Gastrocnemius medialis (tissue), 4 donors: ENCODE data around the gene ITGA11. TPM values are rescaled to one million over a fixed set of nuclear protein-coding genes. Genes with fewer than 3 reads are reported as not detected.

ENCODE experiments used
- ATAC-seq, 2 donors: fragments of 150-250 bp; one replicate each; pipeline ENCODE4 v1.9.1; 2016
- DNase-seq, 2 donors: peaks; one replicate each; pipeline ENCODE4 v3.0.0-alpha.2; 2019
- H3K27ac ChIP-seq, 4 donors: fragments of 200-600 bp; sonication (generic); 1 replicate in 1 of 4; 2 replicates in 3 of 4; pipeline ENCODE4 v1.5.1; 2016 to 2018; ENCODE audit warnings: mild to moderate bottlenecking in 2 of 4, moderate library complexity in 1 of 4
- H3K27me3 ChIP-seq, 3 donors: fragments of 200-600 bp; sonication (generic) in 2 of 3; 1 replicate in 1 of 3; 2 replicates in 2 of 3; pipeline versions ENCODE4 v1.5.1 to v1.6.0; 2016 to 2019; ENCODE audit warnings: mild to moderate bottlenecking in 1 of 3, moderate library complexity in 1 of 3
- H3K36me3 ChIP-seq, 2 donors: fragments of 200-600 bp; sonication (generic) in 1 of 2; one replicate each; pipeline ENCODE4 v1.5.1; 2017 to 2018
- H3K4me1 ChIP-seq, 2 donors: fragments of 200-600 bp; sonication (generic) in 1 of 2; one replicate each; pipeline ENCODE4 v1.5.1; 2016 to 2017; ENCODE audit warnings: mild to moderate bottlenecking in 2 of 2
- H3K4me3 ChIP-seq, 4 donors: fragments of 200-600 bp; sonication (generic) in 3 of 4; 1 replicate in 1 of 4; 2 replicates in 3 of 4; pipeline ENCODE4 v1.5.1; 2016 to 2019; ENCODE audit warnings: mild to moderate bottlenecking in 2 of 4
- H3K9me3 ChIP-seq, 3 donors: fragments of 200-600 bp; sonication (generic) in 2 of 3; 1 replicate in 1 of 3; 2 replicates in 2 of 3; pipeline ENCODE4 v1.5.1; 2016 to 2019
- CTCF ChIP-seq, 5 experiments: fragments of 450-650 bp in 3 of 5; fragments of 200-600 bp in 2 of 5; sonication (generic) in 2 of 5; IDR thresholded peaks in 4 of 5; conservative IDR thresholded peaks in 1 of 5; 1 replicate in 4 of 5; 2 replicates in 1 of 5; pipeline ENCODE4 v1.5.1; 2016 to 2019; ENCODE audit warnings: antibody characterized with exemption in 5 of 5, mild to moderate bottlenecking in 3 of 5, moderate library complexity in 3 of 5
- POLR2A ChIP-seq, 2 donors: fragments of 450-650 bp; IDR thresholded peaks; one replicate each; pipeline ENCODE4 v1.6.1; 2017; ENCODE audit warnings: antibody characterized with exemption in 2 of 2, mild to moderate bottlenecking in 2 of 2, moderate library complexity in 2 of 2
- in situ Hi-C, 4 donors: fragments of 200-750 bp; cut with MboI; loops; one replicate each; pipeline versions ENCODE4 v1.15.0 to v1.8.0; 2017; ENCODE audit warnings: low sequenced_read_pairs in 4 of 4
- intact Hi-C: fragments of 100-400 bp; cut with DNase I; formaldehyde crosslinking; loops from one replicate; pipeline ENCODE4 v1.15.1; 2023; ENCODE audit warnings: low total_unique reads
- total RNA-seq, 4 donors: library from RNA; depleted of rRNA; stranded (reverse); fragments of >200 nt; gene quantifications; one replicate each; pipeline versions ENCODE4 v1.1.0 to v1.2.3, GENCODE V29; 2016

Gene ITGA11
- total RNA-seq, 4 donors from 2014 or later, result 1.5 to 12.0 (median 2.5) TPM

- Histone ChIP-seq H3K27ac (peak overlapping the region in 3 of 4 donors; percentile 35 to 60 (median 36)), H3K36me3 (no peaks in the 10 kb centered on the region), H3K4me1 (peaks cover 47 to 49% of the 10 kb centered on the region in 2 donors), H3K27me3 (no peaks in the 10 kb centered on the region), H3K9me3 (no peaks in the 10 kb centered on the region), H3K4me3 (no peak overlapping the region)
- ATAC-seq, result no peak
- no peak for TF ChIP-seq POLR2A (IDR thresholded peaks at IDR 0.05)
- TF ChIP-seq CTCF (IDR thresholded peaks at IDR 0.05 in 4 of 5, conservative IDR thresholded peaks at IDR 0.05 in 1 of 5), result no peak
- no peak for DNase-seq
- in situ Hi-C loops (no loop called here), intact Hi-C loops (no loop called here)
Measured at GRCh38 chr15:68368731-68369435, 63.1 kb downstream of the ITGA11 start.

- intact Hi-C loops (no loop called here), in situ Hi-C loops (no loop called here)
- ATAC-seq (no peak), DNase-seq (no peak)
- Histone ChIP-seq H3K9me3 (no peaks in the 10 kb centered on the region), H3K36me3 (no peaks in the 10 kb centered on the region), H3K4me1 (peaks cover 53 to 58% of the 10 kb centered on the region in 2 donors), H3K27me3 (no peaks in the 10 kb centered on the region), H3K27ac (peak overlapping the region in 3 of 4 donors; percentile 35 to 60 (median 36)), H3K4me3 (no peak overlapping the region)
- no peak for TF ChIP-seq CTCF (IDR thresholded peaks at IDR 0.05 in 4 of 5, conservative IDR thresholded peaks at IDR 0.05 in 1 of 5)
- TF ChIP-seq POLR2A (IDR thresholded peaks at IDR 0.05), result no peak
Measured at GRCh38 chr15:68367992-68368391, 64.0 kb downstream of the ITGA11 start.

GRCh38 chr15:68367226-68367625 lies 64.7 kb downstream of the ITGA11 start:
- ATAC-seq (no peak), DNase-seq (no peak)
- intact Hi-C loops (no loop called here), in situ Hi-C loops (no loop called here)
- Histone ChIP-seq H3K36me3 (no peaks in the 10 kb centered on the region), H3K27me3 (no peaks in the 10 kb centered on the region), H3K9me3 (no peaks in the 10 kb centered on the region), H3K4me3 (no peak overlapping the region), H3K27ac (peak overlapping the region in 1 of 4 donors; percentile 5), H3K4me1 (peaks cover 53 to 63% of the 10 kb centered on the region in 2 donors)
- TF ChIP-seq CTCF (IDR thresholded peaks at IDR 0.05 in 4 of 5, conservative IDR thresholded peaks at IDR 0.05 in 1 of 5) (no peak), POLR2A (IDR thresholded peaks at IDR 0.05) (no peak)

GRCh38 chr15:68366314-68366713 lies 65.6 kb downstream of the ITGA11 start:
- H3K27ac ChIP-seq, result peak overlapping the region in 3 of 4 donors; percentile 32 to 67 (median 65)
- TF ChIP-seq CTCF (IDR thresholded peaks at IDR 0.05 in 4 of 5, conservative IDR thresholded peaks at IDR 0.05 in 1 of 5) (no peak), POLR2A (IDR thresholded peaks at IDR 0.05) (no peak)
- DNase-seq (no peak), ATAC-seq (no peak)
- H3K9me3 ChIP-seq, result no peaks in the 10 kb centered on the region
- intact Hi-C loops, result no loop called here
- no peaks in the 10 kb centered on the region for H3K27me3 ChIP-seq
- in situ Hi-C loops, result no loop called here
- H3K4me3 ChIP-seq, result no peak overlapping the region
- H3K4me1 ChIP-seq, result peaks cover 53 to 63% of the 10 kb centered on the region in 2 donors
- no peaks in the 10 kb centered on the region for H3K36me3 ChIP-seq
